NCI-H2081 treated with DMSO at 0.1 percent for 48 hours (cell line): Measurements from ENCODE around the gene SDCBP2.

Experiments
- DNase-seq: peaks from one replicate; lab custom pipeline; 2025; lab: John Stamatoyannopoulos, UW

SDCBP2 gene

GRCh38 chr20:1328680-1329330, at the start of gene SDCBP2:
Gene SDCBP2 (minus strand): TSS chr20:1329139. CDS start chr20:1320416, 8,723 bp downstream.
- DNase-seq, result no peak

GRCh38 chr20:1378735-1379125, 49.8 kb upstream of the SDCBP2 start:
- no peak for DNase-seq

- no peak for DNase-seq
Measured at GRCh38 chr20:1377984-1378734, 49.2 kb upstream of the SDCBP2 start.

GRCh38 chr20:1377341-1377871, 48.5 kb upstream of the SDCBP2 start:
- DNase-seq, result no peak

GRCh38 chr20:1376408-1377270, 47.7 kb upstream of the SDCBP2 start:
- DNase-seq, result no peak

- DNase-seq, result no peak
Measured at GRCh38 chr20:1376007-1376406, 47.1 kb upstream of the SDCBP2 start.

GRCh38 chr20:1375515-1375914, 46.6 kb upstream of the SDCBP2 start:
- DNase-seq, result no peak

- DNase-seq, result no peak
Measured at GRCh38 chr20:1374246-1374645, 45.3 kb upstream of the SDCBP2 start.

- DNase-seq, result no peak
Measured at GRCh38 chr20:1373614-1374013, 44.7 kb upstream of the SDCBP2 start.

- no peak for DNase-seq
Measured at GRCh38 chr20:1373036-1373435, 44.1 kb upstream of the SDCBP2 start.

GRCh38 chr20:1371830-1372539, 43.0 kb upstream of the SDCBP2 start:
- DNase-seq, result no peak

GRCh38 chr20:1371202-1371782, 42.4 kb upstream of the SDCBP2 start:
- DNase-seq, result no peak

- DNase-seq, result no peak
Measured at GRCh38 chr20:1370548-1371110, 41.7 kb upstream of the SDCBP2 start.

- DNase-seq, result no peak
Measured at GRCh38 chr20:1369970-1370369, 41.0 kb upstream of the SDCBP2 start.

GRCh38 chr20:1368448-1369199, 39.7 kb upstream of the SDCBP2 start:
- DNase-seq, result no peak

- DNase-seq, result no peak
Measured at GRCh38 chr20:1367479-1367878, 38.5 kb upstream of the SDCBP2 start.

GRCh38 chr20:1364106-1364505, 35.2 kb upstream of the SDCBP2 start:
- no peak for DNase-seq

GRCh38 chr20:1363522-1363921, 34.6 kb upstream of the SDCBP2 start:
- DNase-seq, result no peak

GRCh38 chr20:1362484-1362883, 33.5 kb upstream of the SDCBP2 start:
- no peak for DNase-seq

- no peak for DNase-seq
Measured at GRCh38 chr20:1360094-1360846, 31.3 kb upstream of the SDCBP2 start.
